Midbrain (tissue), 1 donor: Measurements from ENCODE around the gene DLGAP1.
"Not testable (repeated sequence)": the region's sequence is repeated elsewhere in the genome, so short reads cannot be mapped to it uniquely, and the experiment has no call there.

Experiments
- DNase-seq: peaks from one replicate; lab custom pipeline; 2025; lab: John Stamatoyannopoulos, UW

DLGAP1 gene

DNA sequence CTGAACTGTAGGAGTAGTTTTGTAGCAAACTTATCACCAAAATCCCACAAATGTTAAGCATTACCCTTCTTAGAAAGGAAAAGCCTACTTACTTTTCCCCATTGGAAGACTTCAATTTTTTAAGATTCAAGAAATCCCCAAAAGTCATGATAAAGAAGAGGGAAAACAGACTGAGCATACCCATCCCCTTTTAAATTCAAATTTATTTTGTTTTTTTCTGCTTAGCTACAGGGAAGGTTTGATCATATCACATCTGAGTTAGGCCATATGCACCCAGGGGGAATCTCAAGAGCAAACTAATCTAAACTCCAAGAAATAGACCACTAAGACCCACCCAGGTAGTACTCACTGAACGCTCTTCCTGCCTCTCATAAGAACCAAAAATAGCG, 830.6 kb downstream of the DLGAP1 start:
- no peak for DNase-seq

DNA sequence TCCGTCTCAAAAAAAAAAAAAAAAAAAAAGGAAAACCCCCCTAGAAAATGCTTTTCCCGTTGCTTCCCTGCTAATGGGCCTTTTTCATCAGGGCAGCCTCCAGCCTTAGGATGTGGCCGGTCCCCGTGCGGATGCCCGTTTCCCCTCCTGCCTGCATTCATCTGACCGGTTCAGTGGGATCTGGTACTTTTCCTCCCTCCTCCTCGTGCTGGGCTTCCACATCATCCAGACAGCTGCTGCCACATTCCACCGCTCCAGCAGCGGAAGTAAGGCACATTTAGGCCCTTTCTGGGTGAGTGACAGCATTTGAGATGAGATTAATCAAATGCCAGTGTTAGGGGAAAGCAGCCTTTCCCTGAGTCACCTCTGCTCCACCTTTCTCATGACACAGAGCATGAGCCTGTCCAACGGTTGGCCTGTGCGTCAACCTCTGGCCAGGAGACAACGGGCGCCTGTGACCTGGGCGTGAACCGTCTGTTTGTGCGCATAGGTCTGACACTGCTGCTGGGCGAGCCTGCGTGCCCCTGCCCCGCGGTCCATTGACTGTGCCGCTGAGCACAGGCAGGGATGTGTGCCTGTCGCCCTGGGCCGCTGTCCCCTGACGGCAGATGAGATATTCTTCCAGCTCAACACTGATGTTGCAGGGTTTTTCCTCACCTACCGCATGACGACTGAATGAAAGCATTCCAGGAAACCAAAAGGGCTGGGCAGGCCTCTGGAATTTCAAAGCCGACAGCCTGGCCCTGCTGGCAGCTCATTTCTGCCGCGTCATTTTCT, 831.1 kb downstream of the DLGAP1 start:
- no peak for DNase-seq

GRCh38 chr18:3620146-3621119, 834.7 kb downstream of the DLGAP1 start:
- no peak for DNase-seq

GRCh38 chr18:3619746-3620145, 835.4 kb downstream of the DLGAP1 start:
- no peak for DNase-seq

GRCh38 chr18:3619222-3619621, 835.9 kb downstream of the DLGAP1 start:
- no peak for DNase-seq

- no peak for DNase-seq
Measured at GRCh38 chr18:3616744-3617143, 838.4 kb downstream of the DLGAP1 start.

DNA sequence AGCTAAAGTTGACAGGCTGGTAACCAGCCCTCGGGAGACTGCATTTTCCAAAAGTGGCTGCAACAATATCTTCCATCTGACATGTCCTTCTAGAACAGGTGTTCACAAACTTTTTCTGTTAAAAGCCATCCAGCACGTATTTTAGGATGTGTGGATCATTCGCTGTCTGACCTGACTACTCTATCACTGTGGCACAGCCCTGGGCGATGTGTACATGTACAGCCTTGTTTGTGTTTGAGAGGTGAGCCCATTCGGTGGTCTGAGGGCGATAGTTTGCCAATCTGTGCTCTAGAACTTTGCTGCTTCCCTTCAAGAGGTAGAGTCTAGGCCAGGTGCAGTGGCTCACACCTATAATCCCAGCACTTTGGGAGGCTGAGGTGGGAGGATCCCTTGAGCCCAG, 839.0 kb downstream of the DLGAP1 start:
- no peak for DNase-seq

GRCh38 chr18:3615374-3615985, 839.6 kb downstream of the DLGAP1 start:
- DNase-seq, result no peak

- peak; percentile 42 for DNase-seq
Measured at GRCh38 chr18:3612315-3612714, 842.8 kb downstream of the DLGAP1 start.

DNA sequence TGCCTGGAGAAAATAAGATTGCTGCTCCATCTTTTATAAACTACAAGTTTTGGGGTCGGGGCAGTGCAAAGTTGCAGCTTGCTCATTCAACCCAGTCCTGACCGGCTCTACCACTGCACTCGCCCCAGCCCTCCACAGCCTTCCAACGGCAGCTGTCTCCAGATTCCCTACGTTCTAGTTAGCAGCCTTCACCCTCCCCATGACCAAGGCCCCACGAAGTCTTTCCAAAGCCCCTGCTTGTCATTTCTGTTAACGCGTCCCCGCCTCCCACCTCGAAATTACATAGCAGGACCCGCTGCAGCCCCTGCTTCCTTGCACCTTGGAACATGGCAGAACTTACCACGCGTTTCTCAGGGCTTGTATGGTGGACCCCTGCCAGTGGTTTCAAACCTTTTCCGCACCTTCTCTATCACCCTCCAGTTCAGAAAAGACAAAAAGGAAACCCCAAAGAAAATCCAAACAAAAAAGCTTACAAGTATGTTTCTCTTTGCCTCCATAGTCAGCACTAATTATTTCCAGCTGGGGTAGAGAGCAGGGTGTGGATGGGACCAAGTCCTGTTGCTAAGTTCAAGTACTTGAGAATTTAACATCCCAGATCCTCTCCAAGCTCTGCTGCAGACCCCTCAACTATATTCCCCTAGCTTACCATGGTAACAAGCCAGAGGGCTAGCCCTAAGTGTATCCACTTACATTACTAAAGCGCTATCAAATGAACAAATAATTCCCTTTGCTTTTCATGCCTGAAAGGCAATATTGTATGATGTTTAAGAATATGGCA, 843.6 kb downstream of the DLGAP1 start:
- no peak for DNase-seq

- no peak for DNase-seq
Measured at GRCh38 chr18:3610813-3611212, 844.3 kb downstream of the DLGAP1 start.

GRCh38 chr18:3610188-3610708, 844.9 kb downstream of the DLGAP1 start:
- DNase-seq, result no peak

DNA sequence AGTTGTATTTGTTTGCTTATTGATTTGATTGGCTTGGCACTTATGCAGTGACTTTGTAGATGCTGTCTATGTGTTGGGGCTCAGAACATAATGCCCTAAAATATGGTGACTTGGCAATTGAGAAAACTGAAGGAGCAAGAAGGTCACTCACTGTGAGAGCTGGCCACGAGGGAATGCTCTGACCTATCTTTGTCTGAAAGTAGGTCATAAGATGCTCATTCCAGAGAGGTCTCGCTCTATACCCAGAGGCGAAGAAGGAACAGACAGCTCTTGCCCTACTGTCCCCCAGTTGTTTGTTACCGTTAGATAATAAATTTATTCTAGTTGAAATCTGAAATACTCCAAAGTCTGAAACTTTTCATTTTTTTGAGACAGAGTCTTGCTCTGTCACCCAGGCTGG, 846.6 kb downstream of the DLGAP1 start:
- no peak for DNase-seq

DNA sequence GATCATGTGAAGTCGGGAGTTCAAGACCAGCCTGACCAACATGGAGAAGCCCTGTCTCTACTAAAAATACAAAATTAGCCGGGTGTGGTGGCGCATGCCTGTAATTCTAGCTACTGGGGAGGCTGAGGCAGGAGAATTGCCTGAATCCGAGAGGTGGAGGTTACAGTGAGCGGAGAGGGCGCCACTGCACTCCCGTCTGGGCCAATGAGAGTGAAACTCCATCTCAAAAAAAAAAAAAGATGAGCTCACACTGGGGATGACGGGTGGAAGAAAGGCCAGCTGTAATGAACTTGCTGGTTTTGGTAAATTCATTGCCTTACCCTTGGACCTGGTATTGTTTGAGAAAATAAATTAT, 847.0 kb downstream of the DLGAP1 start:
- not testable (repeated sequence) for DNase-seq

- DNase-seq, result no peak
Measured at GRCh38 chr18:3607309-3608098, 847.6 kb downstream of the DLGAP1 start.

- DNase-seq, result not testable (repeated sequence)
Measured at GRCh38 chr18:3606863-3607262, 848.2 kb downstream of the DLGAP1 start.

- DNase-seq, result no peak
Measured at GRCh38 chr18:3605954-3606443, 849.1 kb downstream of the DLGAP1 start.

GRCh38 chr18:3605486-3605952, 849.6 kb downstream of the DLGAP1 start:
- DNase-seq, result no peak

- peak; percentile 35 for DNase-seq
Measured at GRCh38 chr18:3604498-3605408, 850.4 kb downstream of the DLGAP1 start.

- no peak for DNase-seq
Measured at GRCh38 chr18:3604235-3604497, 850.9 kb downstream of the DLGAP1 start.
